ENCODE results near the gene MEGF9.

- TF ChIP-seq POLR2A (IDR thresholded peaks at IDR 0.05) = no peak
- no peak for TF ChIP-seq CTCF (IDR thresholded peaks at IDR 0.05)
Measured at GRCh38 chr9:120659209-120659608, 55.1 kb downstream of the MEGF9 start.

Data from adrenal gland (tissue), 5 donors.